Thymus (tissue), 11 donors: ENCODE measurements around the gene MTA3. TPM values are rescaled to one million over a fixed set of nuclear protein-coding genes. Genes with fewer than 3 reads are reported as not detected.

ENCODE experiments used
- DNase-seq, 9 donors: peaks; one replicate each; pipeline ENCODE4 v3.0.0-alpha.2; 2013; ENCODE audit warnings: low spot score in 9 of 9, low read depth in 6 of 9, missing footprints in 1 of 9
- H3K27ac ChIP-seq, 2 donors: one replicate each; pipeline ENCODE4 v1.5.1; 2013; ENCODE audit warnings: control low read depth in 1 of 2, low read depth in 1 of 2, low read length in 1 of 2, mild to moderate bottlenecking in 1 of 2, moderate library complexity in 1 of 2
- H3K27me3 ChIP-seq, 2 donors: one replicate each; pipeline ENCODE4 v1.5.1; 2013; ENCODE audit warnings: low read length in 1 of 2; ENCODE audit not compliant: control insufficient read depth in 2 of 2, insufficient read depth in 1 of 2
- H3K36me3 ChIP-seq, 2 donors: one replicate each; pipeline ENCODE4 v1.5.1; 2013; ENCODE audit warnings: low read length in 1 of 2, mild to moderate bottlenecking in 1 of 2, moderate library complexity in 1 of 2; ENCODE audit not compliant: control insufficient read depth in 2 of 2, insufficient read depth in 2 of 2
- H3K4me1 ChIP-seq, 2 donors: one replicate each; pipeline ENCODE4 v1.5.1; 2013; ENCODE audit warnings: low read length in 2 of 2; ENCODE audit not compliant: control insufficient read depth in 2 of 2, insufficient read depth in 2 of 2
- H3K4me3 ChIP-seq, 2 donors: one replicate each; pipeline ENCODE4 v1.5.1; 2013; ENCODE audit warnings: low read length in 2 of 2, control low read depth in 1 of 2, mild to moderate bottlenecking in 1 of 2
- H3K9me3 ChIP-seq, 2 donors: one replicate each; pipeline ENCODE4 v1.5.1; 2013; ENCODE audit warnings: low read length in 1 of 2, mild to moderate bottlenecking in 1 of 2; ENCODE audit not compliant: control insufficient read depth in 2 of 2, insufficient read depth in 1 of 2
- whole genome bisulfite sequencing: extraction: QIAGEN DNeasy Blood & Tissue Kit; methylation state at CpG from one replicate; pipeline ENCODE4 v1.1.7; 2013; 5-methylcytosine and 5-hydroxymethylcytosine counted together
- polyA plus RNA-seq: library from polyadenylated mRNA; stranded (reverse); fragments of 200-250 nt; gene quantifications from one replicate; pipeline ENCODE4 v1.2.3, GENCODE V29; 2013
- total RNA-seq: library from RNA; stranded (reverse); fragments of 120-200 nt; gene quantifications from one replicate; pipeline ENCODE4 v1.2.4, GENCODE V29; 2013
- donor health status: healthy.

MTA3 gene
- total and polyA plus RNA-seq, 2 donors = 64.9 to 77.4 TPM

DNA sequence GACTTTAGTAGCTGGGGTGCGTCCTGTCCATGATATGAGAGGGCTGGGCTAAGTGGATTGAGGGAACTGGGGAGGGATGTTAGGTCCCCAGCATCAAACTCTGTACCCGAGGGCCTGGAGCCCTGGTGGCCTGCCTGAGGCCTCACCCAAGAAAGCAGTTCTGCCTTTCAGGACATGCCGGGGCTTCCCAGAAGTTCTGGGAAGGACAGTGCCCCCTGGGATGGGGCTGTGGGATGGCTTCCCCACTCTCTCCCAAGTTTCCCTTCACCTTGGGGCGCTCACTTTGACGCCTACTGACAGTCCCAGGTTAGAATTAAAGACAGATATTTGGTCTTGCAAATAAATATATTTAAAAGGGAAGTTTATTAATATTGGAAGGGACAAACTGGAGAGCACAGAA is 193.7 kb downstream of the MTA3 start:
- no peak overlapping the region for H3K27ac ChIP-seq
- H3K36me3 ChIP-seq = peaks cover 55 to 66% of the 10 kb centered on the region in 2 donors
- DNase-seq = no peak
- H3K4me3 ChIP-seq = no peak overlapping the region
- no peaks in the 10 kb centered on the region for H3K27me3 ChIP-seq
- H3K4me1 ChIP-seq = no peaks in the 10 kb centered on the region
- peaks cover 0 to 1% of the 10 kb centered on the region in 2 donors for H3K9me3 ChIP-seq
- WGBS = 99% methylated on average over 5 of the region's 5 CpGs

DNA sequence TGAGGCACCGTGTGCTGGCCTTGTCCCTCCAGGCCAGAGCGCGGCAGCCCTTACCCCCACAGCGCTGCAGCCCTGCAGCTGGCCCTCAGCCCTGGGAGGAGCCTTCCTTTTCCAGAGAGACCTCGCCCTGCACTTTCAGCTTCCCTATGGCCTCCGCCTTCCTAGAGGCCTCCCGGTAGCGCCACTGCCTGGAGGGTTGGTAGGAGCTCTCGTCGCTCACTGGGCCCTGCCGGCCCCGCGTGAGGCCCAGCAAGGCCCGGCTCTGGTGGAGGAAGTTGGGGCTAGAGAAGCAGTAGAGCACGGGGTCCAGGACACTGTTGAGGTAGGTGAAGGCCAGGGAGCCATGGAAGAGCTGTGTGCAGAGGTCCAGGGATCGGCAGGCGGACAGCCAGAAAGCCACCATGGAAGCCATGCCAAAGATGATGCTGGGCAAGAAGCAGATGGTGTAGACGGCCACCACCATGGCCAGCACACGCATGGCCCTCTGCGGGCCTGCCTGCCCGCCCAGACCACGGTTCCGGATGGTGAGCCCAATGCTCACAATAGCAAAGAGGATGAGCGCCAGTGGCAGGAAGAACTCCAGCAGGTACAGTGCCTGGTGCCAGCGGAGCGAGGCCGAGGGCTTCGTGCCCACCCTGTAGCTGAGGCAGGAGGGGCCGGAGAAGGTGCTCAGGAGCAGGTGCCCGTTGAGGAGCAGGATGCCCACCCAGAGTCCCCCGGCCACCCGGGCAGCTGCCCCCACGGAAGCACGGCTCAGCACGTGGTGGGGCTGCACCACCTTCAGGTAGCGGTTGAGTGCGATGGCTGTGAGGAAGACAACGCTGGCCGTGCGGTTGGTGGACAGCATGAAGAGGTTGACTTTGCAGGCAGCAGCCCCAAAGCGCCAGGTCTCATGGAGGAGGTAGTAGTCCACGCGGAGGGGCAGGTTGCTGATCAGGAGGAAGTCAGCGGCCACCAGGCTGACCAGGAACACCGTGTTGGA is 194.7 kb downstream of the MTA3 start:
- no peak for DNase-seq
- H3K27me3 ChIP-seq = no peaks in the 10 kb centered on the region
- WGBS = 98% methylated on average over 45 of the region's 45 CpGs
- H3K27ac ChIP-seq = no peak overlapping the region
- no peak overlapping the region for H3K4me3 ChIP-seq
- H3K4me1 ChIP-seq = no peaks in the 10 kb centered on the region
- peaks cover 0 to 1% of the 10 kb centered on the region in 2 donors for H3K9me3 ChIP-seq
- peaks cover 54 to 61% of the 10 kb centered on the region in 2 donors for H3K36me3 ChIP-seq

DNA sequence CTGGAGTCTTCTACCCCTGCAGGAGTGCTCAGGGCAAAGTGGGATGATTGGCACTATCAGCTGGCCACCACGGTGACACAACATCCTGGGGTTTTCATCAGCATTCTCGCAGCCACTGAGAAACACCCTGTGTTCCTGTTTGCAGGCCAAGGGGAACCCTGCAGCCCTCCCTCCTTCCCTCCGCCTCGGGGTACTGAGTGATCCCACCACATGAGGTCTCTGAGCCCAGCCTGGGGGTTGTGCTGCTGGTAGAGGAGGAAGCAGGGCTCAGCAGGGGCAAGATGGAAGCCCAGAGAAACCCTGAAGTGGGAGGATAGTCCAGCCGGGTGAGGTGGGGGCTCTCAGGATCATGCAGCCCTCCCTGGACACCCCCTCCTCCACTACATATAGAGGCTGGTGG is 195.7 kb downstream of the MTA3 start, which contains the start of gene OXER1:
TSS of gene OXER1 (minus strand) at position 40 of the 400 bp plus-strand sequence. CDS start 73 bp downstream, outside the sequence.
- peaks cover 45 to 57% of the 10 kb centered on the region in 2 donors for H3K36me3 ChIP-seq
- 34% methylated on average over 5 of the region's 5 CpGs for WGBS
- no peak within 1 kb of the TSS for H3K4me3 ChIP-seq
- peaks cover 0 to 1% of the 10 kb centered on the region in 2 donors for H3K9me3 ChIP-seq
- no peak within 1 kb of the TSS for H3K27ac ChIP-seq
- no peaks in the 10 kb centered on the region for H3K27me3 ChIP-seq
- H3K4me1 ChIP-seq = no peaks in the 10 kb centered on the region
- DNase-seq = no peak

DNA sequence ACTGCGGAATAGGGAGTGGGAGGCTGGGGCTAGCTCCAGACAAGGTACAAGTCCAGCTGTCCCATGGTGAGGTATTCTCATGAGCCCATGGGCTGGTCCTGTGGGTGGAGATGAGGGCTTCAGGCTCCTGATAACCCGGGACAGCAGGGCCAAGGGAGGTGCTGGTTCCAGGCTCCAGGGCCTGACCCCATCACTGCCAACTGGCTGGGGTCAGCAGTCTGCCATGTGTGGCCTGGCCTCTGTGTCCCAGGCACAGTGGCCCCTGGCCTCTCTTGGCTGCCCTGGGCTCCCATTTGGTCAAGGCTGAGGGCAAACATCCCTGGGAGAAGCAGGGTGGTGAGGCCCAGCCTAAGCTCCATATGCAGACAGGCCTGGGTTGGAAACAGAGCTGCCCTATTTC is 196.5 kb downstream of the MTA3 start:
- no peak for DNase-seq
- Histone ChIP-seq H3K27me3 (no peaks in the 10 kb centered on the region), H3K36me3 (peaks cover 37 to 53% of the 10 kb centered on the region in 2 donors), H3K9me3 (peaks cover 0 to 1% of the 10 kb centered on the region in 2 donors), H3K4me3 (no peak overlapping the region), H3K27ac (no peak overlapping the region), H3K4me1 (no peaks in the 10 kb centered on the region)
- 96% methylated on average over 2 of the region's 2 CpGs for WGBS

DNA sequence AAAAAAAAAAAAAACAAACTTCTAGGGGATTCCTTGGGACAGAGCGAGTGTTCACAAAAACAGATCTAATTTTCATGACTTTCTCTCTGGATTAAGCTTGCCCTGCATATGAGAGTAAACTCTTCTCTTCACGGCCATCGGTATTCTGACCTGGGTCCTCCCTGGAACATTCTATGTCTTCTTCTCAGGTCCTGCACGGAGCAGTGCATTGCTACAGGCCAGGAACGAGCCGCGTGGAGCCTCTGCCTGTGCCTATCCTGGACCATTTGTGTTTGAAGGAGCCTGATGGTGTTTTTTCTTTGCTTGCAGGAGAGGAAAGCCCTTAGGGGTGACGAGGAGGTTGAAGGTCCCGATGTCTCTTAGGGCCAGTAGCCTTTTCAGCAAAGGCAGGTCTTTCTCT is 197.3 kb downstream of the MTA3 start:
- DNase-seq = no peak
- H3K4me1 ChIP-seq = no peaks in the 10 kb centered on the region
- peaks cover 0 to 1% of the 10 kb centered on the region in 2 donors for H3K9me3 ChIP-seq
- H3K27me3 ChIP-seq = no peaks in the 10 kb centered on the region
- 98% methylated on average over 9 of the region's 9 CpGs for WGBS
- no peak overlapping the region for H3K4me3 ChIP-seq
- peaks cover 29 to 45% of the 10 kb centered on the region in 2 donors for H3K36me3 ChIP-seq
- H3K27ac ChIP-seq = no peak overlapping the region

DNA sequence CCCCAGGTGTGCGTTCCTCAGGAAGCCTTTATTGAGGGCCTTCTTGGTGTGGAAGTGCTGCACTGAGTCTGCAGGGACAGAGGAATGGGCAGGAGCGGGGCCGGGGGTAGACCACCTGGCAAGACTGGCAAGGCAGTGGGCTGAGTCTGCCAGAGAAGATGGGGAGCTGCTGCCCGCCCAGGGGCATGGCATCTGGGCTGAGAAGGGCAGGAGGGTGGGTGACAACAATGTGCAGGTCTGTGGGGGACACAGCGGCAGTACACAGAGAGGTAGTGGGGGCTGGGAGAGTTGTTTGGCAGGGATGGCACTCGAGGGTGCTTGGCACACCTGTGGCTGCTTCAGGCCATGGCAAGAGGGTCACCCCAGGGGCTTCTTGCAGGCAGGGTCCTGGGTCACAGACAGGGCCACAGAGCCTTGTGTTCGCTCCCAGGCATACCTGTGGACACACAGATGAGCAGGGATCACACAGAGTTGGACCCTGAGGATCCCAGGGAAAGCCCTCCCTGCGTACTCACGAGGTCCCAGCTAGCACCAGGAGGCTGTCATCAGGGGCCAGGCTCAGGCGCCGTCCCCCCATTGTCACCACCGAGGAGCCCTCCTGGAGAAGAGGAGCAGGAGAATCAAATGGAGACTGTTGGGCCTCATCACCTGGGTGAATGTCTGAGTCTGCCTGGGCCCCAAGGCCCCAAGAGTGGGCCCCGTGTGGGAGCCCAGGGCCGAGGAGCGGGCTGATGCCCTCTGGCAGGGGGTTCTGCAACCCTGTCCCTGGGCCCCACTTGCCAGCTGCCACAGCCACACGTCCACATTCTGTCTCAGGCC is 198.9 kb downstream of the MTA3 start:
- Histone ChIP-seq H3K27me3 (no peaks in the 10 kb centered on the region), H3K4me3 (no peak overlapping the region), H3K36me3 (peaks cover 16 to 31% of the 10 kb centered on the region in 2 donors), H3K4me1 (no peaks in the 10 kb centered on the region), H3K27ac (no peak overlapping the region), H3K9me3 (peaks cover 0 to 1% of the 10 kb centered on the region in 2 donors)
- no peak for DNase-seq
- WGBS = 97% methylated on average over 16 of the region's 16 CpGs

DNA sequence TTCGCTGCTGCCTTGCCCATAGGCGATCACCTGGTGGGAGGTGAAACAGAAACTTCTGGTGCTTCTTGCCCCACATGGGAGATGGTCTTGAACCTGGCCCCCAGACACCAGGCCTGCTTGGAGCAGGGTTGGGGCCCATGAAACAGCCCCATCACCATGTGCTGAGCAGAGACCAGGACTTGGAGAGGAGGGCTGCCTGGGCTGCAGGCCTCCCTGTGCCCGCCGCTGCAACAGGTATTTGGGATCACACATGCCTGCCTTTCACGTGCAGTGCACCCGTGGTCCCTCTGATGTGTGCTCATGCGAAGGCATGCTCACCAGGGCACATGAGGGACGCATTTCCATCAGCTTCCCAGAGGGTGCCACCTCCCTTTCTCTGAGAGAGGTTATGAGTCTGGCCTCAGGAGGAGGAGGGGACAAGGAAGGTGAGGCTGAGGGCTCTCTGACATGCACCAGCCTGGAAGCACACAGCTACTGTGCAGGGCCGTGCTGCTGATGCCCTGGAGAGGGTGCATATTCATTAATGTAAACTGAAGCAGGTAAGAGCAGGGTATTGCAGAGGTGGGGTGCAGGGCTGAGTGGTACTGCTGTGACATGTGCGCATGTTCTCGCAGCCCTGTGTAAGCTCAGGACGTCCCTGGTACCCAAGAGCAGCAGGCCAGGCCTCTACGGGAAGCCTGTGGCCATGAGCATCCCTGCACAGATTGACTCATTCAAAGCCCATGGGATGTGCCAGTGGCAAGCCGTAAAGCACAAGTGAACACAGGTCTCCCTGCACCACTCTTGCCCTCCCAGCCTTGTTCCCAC is 199.7 kb downstream of the MTA3 start:
- H3K27ac ChIP-seq = no peak overlapping the region
- H3K27me3 ChIP-seq = no peaks in the 10 kb centered on the region
- no peak overlapping the region for H3K4me3 ChIP-seq
- no peak for DNase-seq
- WGBS = 97% methylated on average over 14 of the region's 14 CpGs
- peaks cover 9 to 23% of the 10 kb centered on the region in 2 donors for H3K36me3 ChIP-seq
- H3K9me3 ChIP-seq = peaks cover 0 to 1% of the 10 kb centered on the region in 2 donors
- H3K4me1 ChIP-seq = no peaks in the 10 kb centered on the region

DNA sequence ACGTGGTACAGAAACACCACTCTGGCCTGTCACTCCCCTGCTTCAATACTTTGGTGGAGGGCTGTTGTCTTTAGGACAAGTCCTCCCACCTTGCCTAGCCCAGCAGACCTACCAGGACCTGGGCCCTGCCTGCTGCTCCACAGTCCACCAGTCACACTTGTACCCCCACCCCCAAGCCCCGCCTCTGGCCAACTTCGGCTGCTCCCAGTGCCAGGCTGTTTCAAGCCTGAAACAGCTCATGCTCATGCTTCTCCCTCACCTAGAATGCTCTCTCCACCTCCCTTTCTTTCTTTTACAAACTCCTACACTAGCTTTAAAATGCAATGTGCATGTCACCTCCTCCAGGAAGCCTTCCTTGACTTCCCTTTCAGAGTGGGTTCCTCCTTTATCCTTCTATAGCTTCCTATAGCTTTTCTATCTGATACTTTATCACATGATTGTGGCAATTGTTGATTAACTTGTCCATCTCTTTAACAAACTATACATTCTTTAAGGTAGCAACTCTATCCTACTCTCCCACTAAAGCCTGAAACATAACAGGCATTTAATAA is 200.3 kb downstream of the MTA3 start:
- Histone ChIP-seq H3K9me3 (peaks cover 0 to under 1% of the 10 kb centered on the region in 2 donors), H3K27ac (no peak overlapping the region), H3K4me1 (no peaks in the 10 kb centered on the region), H3K36me3 (peaks cover 8 to 16% of the 10 kb centered on the region in 2 donors), H3K4me3 (no peak overlapping the region), H3K27me3 (no peaks in the 10 kb centered on the region)
- WGBS = 64% methylated on average over 3 of the region's 3 CpGs
- DNase-seq = no peak
